ENCODE measurements around the gene STX3. TPM values are rescaled to one million over a fixed set of nuclear protein-coding genes. Genes with fewer than 3 reads are reported as not detected.

Gene STX3
- total and polyA plus RNA-seq, 2 of the 8 experiments (the other 6 are each of a cell fraction or from before 2014, with no cell fraction given) = 50.5 to 56.1 TPM

- Histone ChIP-seq H3K4me2 (ENCODE audit: insufficient read depth in 1 of 2, low read depth in 2 of 2, low read length in 2 of 2) (no peak overlapping the region), H2AK5ac (ENCODE audit: low read depth, low read length) (no peak overlapping the region), H3K23me2 (ENCODE audit: low read depth, low read length) (no peaks in the 10 kb centered on the region), H2BK20ac (ENCODE audit: low read length) (no peak overlapping the region), H2BK5ac (ENCODE audit: low read depth, low read length) (no peak overlapping the region), H3K9me3 (ENCODE audit: insufficient read depth in 2 of 2, low read depth in 1 of 2, low read length in 1 of 2) (no peaks in the 10 kb centered on the region), H4K91ac (replicated peaks; ENCODE audit: insufficient read length, low read length) (no peak overlapping the region), H4K8ac (ENCODE audit: extremely low read depth, insufficient read depth, low read length) (no peak overlapping the region), H3K18ac (ENCODE audit: extremely low read depth, low read length) (no peak overlapping the region), H2BK12ac (ENCODE audit: low read depth, low read length) (no peak overlapping the region), H4K20me1 (replicated peaks in 1 of 2; ENCODE audit: control insufficient read depth in 1 of 2, insufficient read depth in 2 of 2, low read length in 2 of 2) (no peaks in the 10 kb centered on the region), H3K14ac (ENCODE audit: insufficient read length) (no peak overlapping the region), H3K4me1 (replicated peaks in 1 of 4; ENCODE audit: control insufficient read depth in 3 of 4, insufficient read depth in 4 of 4, low read length in 3 of 4) (peaks cover 0 to 4% (median 2%) of the 10 kb centered on the region in 4 experiments; a peak in 3 of 7 replicates), H2BK15ac (ENCODE audit: low read length) (no peak overlapping the region), H3K9ac (replicated peaks in 1 of 4; ENCODE audit: extremely low read depth in 1 of 4, low read depth in 3 of 4, low read length in 3 of 4) (no peak overlapping the region), H3K79me2 (ENCODE audit: control insufficient read depth in 1 of 2, insufficient read depth in 2 of 2, low read length in 2 of 2) (no peaks in the 10 kb centered on the region), H3K79me1 (ENCODE audit: low read depth, low read length) (no peaks in the 10 kb centered on the region), H3K36me3 (ENCODE audit: control insufficient read depth in 2 of 4, insufficient read depth in 4 of 4, low read length in 3 of 4) (no peaks in the 10 kb centered on the region), H3K56ac (replicated peaks; ENCODE audit: insufficient read length, low read depth, low read length) (no peak overlapping the region), H4K5ac (ENCODE audit: insufficient read length, low read depth, low read length) (no peak overlapping the region), H3K27ac (ENCODE audit: low read depth, low read length) (no peak overlapping the region), H3K4ac (replicated peaks; ENCODE audit: insufficient read length, low read depth, low read length) (no peak overlapping the region), H2AFZ (ENCODE audit: low read length) (no peak overlapping the region), H3K27me3 (replicated peaks in 1 of 4; ENCODE audit: control insufficient read depth in 3 of 4, extremely low read depth in 1 of 4, insufficient read depth in 3 of 4, low read length in 3 of 4) (no peaks in the 10 kb centered on the region), H3K23ac (ENCODE audit: insufficient read length) (no peak overlapping the region), H2BK120ac (replicated peaks; ENCODE audit: low read depth, low read length) (no peak overlapping the region), H3K4me3 (ENCODE audit: extremely low read depth in 1 of 4, insufficient read depth in 2 of 4, low read depth in 3 of 4, low read length in 4 of 4) (no peak overlapping the region)
- no peak for FAIRE-seq
- 78% methylated on average over 2 of the region's 2 CpGs; no CpG with 5 or more reads in 1 of the 2 experiments for WGBS, 2 experiments (ENCODE audit: extremely low coverage in 1 of 2, insufficient coverage in 1 of 2, insufficient read length in 1 of 2, insufficient replicate concordance in 2 of 2, low coverage in 1 of 2, low lambda C conversion rate in 2 of 2, missing lambda C conversion rate in 1 of 2)
- ChIA-PET CTCF (ENCODE audit: partially characterized antibody) (interaction anchor here (0.9 to 1.7 kb wide), 4 partner anchors 8 to 74 kb away, joined by 3 to 4 read pairs (median 4); no protein-coding TSS in a partner anchor), POLR2A (ENCODE audit: partially characterized antibody) (no interaction called here)
- DNase-seq (ENCODE audit: low read depth in 1 of 2, low spot score in 2 of 2) = no peak
- TF ChIP-seq CHD2 (IDR thresholded peaks at IDR 0.05; ENCODE audit: low read length) = no peak
- TF ChIP-seq BCL11A (IDR thresholded peaks at IDR 0.05; ENCODE audit: low read depth in 2 of 2, low read length in 2 of 2) = no peak
- no peak for TF ChIP-seq NRF1 (IDR thresholded peaks at IDR 0.05; ENCODE audit: low read depth, low read length)
These were observed 94.0 kb downstream of the STX3 start for GRCh38 chr11:59849129-59849528.

Measured in H1 (cell line).